ENCODE measurements around the gene FAM170B. TPM values are rescaled to one million over a fixed set of nuclear protein-coding genes. Genes with fewer than 3 reads are reported as not detected.

Gene FAM170B
- total RNA-seq, 1 experiment from 2014 or later = not detected

DNA sequence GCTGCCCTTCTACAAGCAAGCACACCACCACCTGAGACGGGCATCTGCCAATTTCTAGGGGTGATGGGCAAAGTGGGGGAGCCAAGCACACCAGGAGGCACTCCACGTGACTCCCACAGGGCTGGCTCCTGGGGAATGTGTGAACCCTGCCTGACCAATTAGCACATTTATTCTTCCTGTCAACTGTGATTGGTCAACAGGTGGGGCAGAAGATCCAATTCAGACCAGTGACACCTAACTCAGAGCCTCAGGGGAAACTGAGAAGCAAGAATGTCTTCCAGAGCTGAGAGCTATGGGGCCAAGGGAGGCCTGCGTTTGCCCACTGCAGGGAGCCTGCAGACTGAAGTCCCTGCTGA, 38.9 kb upstream of the FAM170B start:
- POLR2A ChIA-PET = no interaction called here
- Histone ChIP-seq H3K4me3 (ENCODE audit: low read depth in 2 of 2, low read length in 2 of 2) (no peak overlapping the region), H3K27me3 (ENCODE audit: control insufficient read depth, insufficient read depth, low read length) (no peaks in the 10 kb centered on the region), H3K27ac (ENCODE audit: low read length) (no peak overlapping the region), H3K9me3 (ENCODE audit: control insufficient read depth, insufficient read depth, low read depth, low read length) (no peaks in the 10 kb centered on the region), H3K4me1 (ENCODE audit: control insufficient read depth, insufficient read depth, low read length) (no peaks in the 10 kb centered on the region), H3K36me3 (ENCODE audit: control insufficient read depth, insufficient read depth, low read length) (no peaks in the 10 kb centered on the region)
- no TSS peak for BruUV-seq (replicated peaks)
- CTCF ChIA-PET = no interaction called here
- ATAC-seq (no peak), DNase-seq (ENCODE audit: low read depth, low spot score) (no peak)
- intact Hi-C loops (cut with micrococcal nuclease; ENCODE audit: unreplicated experiment) = no loop called here
- TF ChIP-seq SIN3A (IDR thresholded peaks at IDR 0.05; ENCODE audit: borderline replicate concordance, insufficient read depth, low read depth, low read length) (no peak), POLR2AphosphoS5 (IDR thresholded peaks at IDR 0.05; ENCODE audit: low read depth, low read length) (no peak), TCF7L2 (IDR thresholded peaks at IDR 0.05; ENCODE audit: low read depth, low read length) (no peak)
- in situ Hi-C loops (cut with HindIII; ENCODE audit: low pct_unique_long_range_greater_than_20kb, low sequenced_read_pairs) = no loop called here

DNA sequence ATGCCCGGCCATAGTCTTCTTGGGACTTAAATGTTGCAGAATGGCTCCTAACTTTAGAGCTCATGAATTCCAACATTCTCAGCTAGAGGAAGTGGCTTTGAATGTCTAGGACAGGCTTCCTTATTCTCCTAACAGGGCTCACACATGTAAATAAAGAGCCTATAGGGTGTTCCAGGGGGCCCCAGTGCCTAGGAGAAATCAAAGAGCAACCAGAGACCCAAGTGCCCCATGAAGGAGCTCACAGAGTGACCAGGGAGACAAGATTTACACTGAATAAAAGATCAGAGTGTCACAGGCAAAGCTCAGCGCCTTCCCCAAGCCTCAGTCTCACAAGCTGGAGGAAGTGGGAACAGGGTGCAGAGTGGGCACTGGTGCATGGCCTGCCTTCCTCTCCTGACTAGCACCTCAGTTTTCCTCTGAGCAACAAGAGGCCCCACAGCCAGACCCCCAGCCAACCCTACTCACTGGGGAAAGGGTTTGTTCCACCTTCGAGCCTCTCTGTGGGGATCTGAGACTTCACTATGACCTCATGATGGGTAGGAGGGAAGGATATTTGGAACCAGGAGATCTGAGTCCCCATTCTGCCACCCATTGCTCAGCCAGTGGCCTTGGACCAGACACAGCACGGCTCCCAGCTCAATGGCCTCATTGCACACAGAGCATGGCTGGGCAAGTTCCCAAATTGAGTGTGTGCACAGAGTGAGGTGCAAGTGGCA, 38.4 kb upstream of the FAM170B start:
- ChIA-PET CTCF (no interaction called here), POLR2A (no interaction called here)
- no peak for ATAC-seq
- no peaks in the 10 kb centered on the region for H3K9me3 ChIP-seq (ENCODE audit: control insufficient read depth, insufficient read depth, low read depth, low read length)
- intact Hi-C loops (cut with micrococcal nuclease; ENCODE audit: unreplicated experiment) = no loop called here
- H3K4me1 ChIP-seq (ENCODE audit: control insufficient read depth, insufficient read depth, low read length) = no peaks in the 10 kb centered on the region
- DNase-seq (ENCODE audit: low read depth, low spot score) = no peak
- no peak overlapping the region for H3K4me3 ChIP-seq (ENCODE audit: low read depth in 2 of 2, low read length in 2 of 2)
- in situ Hi-C loops (cut with HindIII; ENCODE audit: low pct_unique_long_range_greater_than_20kb, low sequenced_read_pairs) = no loop called here
- BruUV-seq (replicated peaks) = no TSS peak
- no peaks in the 10 kb centered on the region for H3K36me3 ChIP-seq (ENCODE audit: control insufficient read depth, insufficient read depth, low read length)
- no peak overlapping the region for H3K27ac ChIP-seq (ENCODE audit: low read length)
- no peaks in the 10 kb centered on the region for H3K27me3 ChIP-seq (ENCODE audit: control insufficient read depth, insufficient read depth, low read length)
- TF ChIP-seq SIN3A (IDR thresholded peaks at IDR 0.05; ENCODE audit: borderline replicate concordance, insufficient read depth, low read depth, low read length) = no peak

DNA sequence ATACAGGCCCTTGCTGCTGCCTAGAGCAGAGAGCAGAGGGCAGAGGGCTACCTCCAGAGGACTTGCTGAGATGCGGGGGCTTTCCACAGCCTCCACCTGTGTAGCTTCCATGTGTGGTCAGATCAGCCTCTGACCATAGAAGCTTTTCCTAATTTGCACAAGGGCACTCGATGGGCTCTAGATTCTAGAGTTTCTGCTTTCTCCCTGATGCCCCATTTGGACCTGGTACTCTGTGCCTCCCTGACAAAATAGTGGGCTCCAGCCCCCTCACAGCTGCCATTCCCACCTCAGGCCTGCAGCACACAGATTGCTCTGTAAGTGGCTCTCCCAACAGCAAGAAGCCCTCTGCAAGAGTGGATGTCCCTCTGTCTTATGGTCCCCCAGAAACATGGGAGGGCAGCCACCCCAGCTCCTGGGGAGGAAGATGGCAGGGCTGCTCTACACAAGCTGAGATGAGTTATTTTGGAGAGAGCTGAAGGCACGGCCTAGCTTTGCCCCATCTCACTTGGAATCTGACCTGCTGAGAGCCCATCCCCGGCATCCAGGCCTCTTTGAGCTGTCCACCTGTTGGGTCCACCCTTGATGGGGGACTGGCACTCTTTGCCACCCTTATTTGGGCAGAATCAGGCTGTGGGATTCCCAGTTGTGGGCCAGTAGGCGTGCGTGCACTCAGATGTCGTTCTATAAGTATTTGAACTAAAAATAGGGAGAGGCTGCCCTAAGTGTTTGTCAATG, 37.7 kb upstream of the FAM170B start:
- ChIA-PET CTCF (interaction anchor here (0.6 kb wide), 1 partner anchor 627 kb away, joined by 3 read pairs; no protein-coding TSS in a partner anchor), POLR2A (no interaction called here)
- Histone ChIP-seq H3K36me3 (ENCODE audit: control insufficient read depth, insufficient read depth, low read length) (no peaks in the 10 kb centered on the region), H3K9me3 (ENCODE audit: control insufficient read depth, insufficient read depth, low read depth, low read length) (no peaks in the 10 kb centered on the region), H3K27ac (ENCODE audit: low read length) (no peak overlapping the region), H3K27me3 (ENCODE audit: control insufficient read depth, insufficient read depth, low read length) (no peaks in the 10 kb centered on the region), H3K4me3 (ENCODE audit: low read depth in 2 of 2, low read length in 2 of 2) (no peak overlapping the region), H3K4me1 (ENCODE audit: control insufficient read depth, insufficient read depth, low read length) (no peaks in the 10 kb centered on the region)
- no peak for ATAC-seq
- DNase-seq (ENCODE audit: low read depth, low spot score) = no peak
- TF ChIP-seq POLR2AphosphoS5 (IDR thresholded peaks at IDR 0.05; ENCODE audit: low read depth, low read length) (no peak), TCF7L2 (IDR thresholded peaks at IDR 0.05; ENCODE audit: low read depth, low read length) (no peak), SIN3A (IDR thresholded peaks at IDR 0.05; ENCODE audit: borderline replicate concordance, insufficient read depth, low read depth, low read length) (no peak)
- TF ChIP-seq, protein P1, sequence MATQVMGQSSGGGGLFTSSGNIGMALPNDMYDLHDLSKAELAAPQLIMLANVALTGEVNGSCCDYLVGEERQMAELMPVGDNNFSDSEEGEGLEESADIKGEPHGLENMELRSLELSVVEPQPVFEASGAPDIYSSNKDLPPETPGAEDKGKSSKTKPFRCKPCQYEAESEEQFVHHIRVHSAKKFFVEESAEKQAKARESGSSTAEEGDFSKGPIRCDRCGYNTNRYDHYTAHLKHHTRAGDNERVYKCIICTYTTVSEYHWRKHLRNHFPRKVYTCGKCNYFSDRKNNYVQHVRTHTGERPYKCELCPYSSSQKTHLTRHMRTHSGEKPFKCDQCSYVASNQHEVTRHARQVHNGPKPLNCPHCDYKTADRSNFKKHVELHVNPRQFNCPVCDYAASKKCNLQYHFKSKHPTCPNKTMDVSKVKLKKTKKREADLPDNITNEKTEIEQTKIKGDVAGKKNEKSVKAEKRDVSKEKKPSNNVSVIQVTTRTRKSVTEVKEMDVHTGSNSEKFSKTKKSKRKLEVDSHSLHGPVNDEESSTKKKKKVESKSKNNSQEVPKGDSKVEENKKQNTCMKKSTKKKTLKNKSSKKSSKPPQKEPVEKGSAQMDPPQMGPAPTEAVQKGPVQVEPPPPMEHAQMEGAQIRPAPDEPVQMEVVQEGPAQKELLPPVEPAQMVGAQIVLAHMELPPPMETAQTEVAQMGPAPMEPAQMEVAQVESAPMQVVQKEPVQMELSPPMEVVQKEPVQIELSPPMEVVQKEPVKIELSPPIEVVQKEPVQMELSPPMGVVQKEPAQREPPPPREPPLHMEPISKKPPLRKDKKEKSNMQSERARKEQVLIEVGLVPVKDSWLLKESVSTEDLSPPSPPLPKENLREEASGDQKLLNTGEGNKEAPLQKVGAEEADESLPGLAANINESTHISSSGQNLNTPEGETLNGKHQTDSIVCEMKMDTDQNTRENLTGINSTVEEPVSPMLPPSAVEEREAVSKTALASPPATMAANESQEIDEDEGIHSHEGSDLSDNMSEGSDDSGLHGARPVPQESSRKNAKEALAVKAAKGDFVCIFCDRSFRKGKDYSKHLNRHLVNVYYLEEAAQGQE (IDR thresholded peaks at IDR 0.05; ENCODE audit: insufficient read depth in 1 of 2, low read depth in 2 of 2, low read length in 1 of 2) = no peak
- TF ChIP-seq, protein P2, sequence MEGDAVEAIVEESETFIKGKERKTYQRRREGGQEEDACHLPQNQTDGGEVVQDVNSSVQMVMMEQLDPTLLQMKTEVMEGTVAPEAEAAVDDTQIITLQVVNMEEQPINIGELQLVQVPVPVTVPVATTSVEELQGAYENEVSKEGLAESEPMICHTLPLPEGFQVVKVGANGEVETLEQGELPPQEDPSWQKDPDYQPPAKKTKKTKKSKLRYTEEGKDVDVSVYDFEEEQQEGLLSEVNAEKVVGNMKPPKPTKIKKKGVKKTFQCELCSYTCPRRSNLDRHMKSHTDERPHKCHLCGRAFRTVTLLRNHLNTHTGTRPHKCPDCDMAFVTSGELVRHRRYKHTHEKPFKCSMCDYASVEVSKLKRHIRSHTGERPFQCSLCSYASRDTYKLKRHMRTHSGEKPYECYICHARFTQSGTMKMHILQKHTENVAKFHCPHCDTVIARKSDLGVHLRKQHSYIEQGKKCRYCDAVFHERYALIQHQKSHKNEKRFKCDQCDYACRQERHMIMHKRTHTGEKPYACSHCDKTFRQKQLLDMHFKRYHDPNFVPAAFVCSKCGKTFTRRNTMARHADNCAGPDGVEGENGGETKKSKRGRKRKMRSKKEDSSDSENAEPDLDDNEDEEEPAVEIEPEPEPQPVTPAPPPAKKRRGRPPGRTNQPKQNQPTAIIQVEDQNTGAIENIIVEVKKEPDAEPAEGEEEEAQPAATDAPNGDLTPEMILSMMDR (IDR thresholded peaks at IDR 0.05) = no peak
- in situ Hi-C loops (cut with HindIII; ENCODE audit: low pct_unique_long_range_greater_than_20kb, low sequenced_read_pairs) (no loop called here), intact Hi-C loops (cut with micrococcal nuclease; ENCODE audit: unreplicated experiment) (no loop called here)
- BruUV-seq (replicated peaks) = no TSS peak
